OCI-M1 (cell line): ENCODE data around the gene ANXA8.
"Not testable (repeated sequence)": the region's sequence is repeated elsewhere in the genome, so short reads cannot be mapped to it uniquely, and the experiment has no call there.

ENCODE experiments used
- DNase-seq: peaks from one replicate; lab custom pipeline; 2025; lab: John Stamatoyannopoulos, UW

ANXA8 gene

DNA sequence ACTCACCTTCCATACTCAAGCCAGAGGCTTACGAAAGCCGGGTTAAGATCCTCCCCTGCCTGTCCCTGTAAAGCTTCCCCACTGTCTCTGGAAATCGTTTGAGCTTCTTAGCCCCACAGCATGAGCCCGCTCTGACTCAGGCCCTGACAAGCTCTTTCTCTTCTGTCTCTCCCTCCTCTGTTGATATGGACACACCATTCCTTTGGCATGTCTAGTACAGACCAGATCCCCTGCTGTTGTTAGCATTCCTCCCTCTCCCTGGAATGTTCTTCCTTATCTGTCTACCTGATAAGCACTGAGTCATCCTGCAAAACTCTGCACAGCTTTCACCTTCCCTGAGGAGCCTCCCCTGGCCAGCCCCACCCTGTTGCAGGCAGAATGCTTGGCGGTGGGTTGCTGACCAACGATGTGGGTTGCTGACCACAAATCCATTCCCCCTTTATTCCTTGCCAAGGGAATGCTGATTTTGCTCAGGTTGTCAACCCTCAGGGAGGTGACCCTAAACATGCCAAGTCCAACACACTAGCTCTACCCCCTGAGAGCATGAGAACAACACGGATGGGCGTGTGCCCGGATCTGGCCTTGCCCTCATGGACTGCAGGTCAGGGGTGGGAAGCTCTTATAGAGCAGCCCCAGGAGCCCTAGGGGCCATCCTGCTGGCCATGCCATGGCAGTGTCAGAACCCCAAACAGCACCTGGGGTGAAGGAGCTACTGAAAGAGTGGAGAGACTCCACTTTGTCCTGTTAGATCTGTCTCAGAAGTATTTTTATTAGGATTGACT, 21.1 kb downstream of the ANXA8 start:
- DNase-seq = not testable (repeated sequence)

DNA sequence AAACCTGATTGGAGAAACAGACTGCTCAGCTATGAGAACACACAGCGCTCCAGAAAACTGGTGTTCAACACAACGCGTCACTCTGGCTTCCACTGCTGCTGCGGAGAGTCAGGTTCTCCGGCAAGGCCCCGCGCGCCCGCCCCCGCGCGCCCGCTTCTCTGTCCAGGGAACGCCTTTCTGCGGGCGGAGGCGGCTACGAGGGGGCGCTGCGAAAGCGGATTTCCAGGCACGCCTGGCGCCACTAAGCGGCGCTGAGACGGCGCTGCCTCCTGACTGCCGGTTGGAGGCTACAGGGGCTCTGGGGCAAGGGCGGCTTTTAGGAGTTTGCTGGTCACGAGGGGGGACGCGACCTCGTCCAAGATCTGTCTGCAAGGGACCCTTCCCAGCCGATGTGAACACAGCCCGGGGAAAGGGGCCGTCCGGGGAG, 22.6 kb downstream of the ANXA8 start:
- peak; percentile 52 for DNase-seq

DNA sequence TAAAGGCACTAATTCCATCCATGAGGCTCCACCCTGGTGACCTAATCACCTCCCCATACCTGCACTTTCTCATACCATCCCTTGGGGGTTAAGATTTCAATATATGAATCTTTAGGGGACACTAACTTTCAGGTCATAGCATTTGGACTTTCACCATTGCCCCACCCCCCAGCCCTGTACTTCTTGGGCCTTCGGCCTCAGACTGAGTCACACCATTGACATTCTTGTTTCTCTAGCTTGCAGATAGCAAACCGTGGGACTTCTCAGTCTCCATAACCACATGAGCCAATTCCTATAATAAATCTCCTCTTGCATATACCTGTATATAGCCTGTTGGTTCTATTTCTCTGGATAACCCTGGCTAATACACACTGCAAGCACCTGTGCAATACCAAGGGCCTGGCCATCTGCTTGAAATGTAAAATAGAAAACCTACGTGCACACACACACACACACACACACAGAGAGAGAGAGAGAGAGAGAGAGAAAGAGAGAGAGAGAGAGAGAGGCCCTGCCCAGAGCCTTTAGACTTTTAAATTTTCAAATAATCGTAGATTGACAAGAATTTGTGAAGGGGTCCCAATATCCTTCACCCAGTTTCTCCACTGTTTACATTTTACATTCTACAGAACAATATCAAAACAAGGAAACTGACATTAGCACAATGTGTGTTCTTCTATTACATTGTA, 25.3 kb downstream of the ANXA8 start:
- DNase-seq = no peak

DNA sequence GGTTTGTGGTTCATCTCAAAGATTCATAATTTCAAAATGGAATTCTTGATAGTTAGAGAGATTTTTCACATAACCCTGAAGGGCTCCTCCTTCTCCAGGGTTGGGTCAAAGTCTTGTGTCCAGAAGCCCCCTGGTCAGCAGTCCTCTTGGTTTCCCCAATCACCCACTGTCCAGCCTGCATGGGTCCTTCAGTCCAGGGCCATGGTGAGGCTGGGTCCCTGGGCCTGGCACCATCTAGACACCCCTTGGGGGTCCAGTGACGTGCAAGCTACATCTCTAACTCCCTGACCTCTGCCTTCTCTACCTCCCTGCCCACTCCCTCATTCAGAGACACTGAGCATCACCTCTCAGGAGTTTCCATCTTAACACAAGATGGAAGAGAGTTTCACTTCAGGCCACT, 26.1 kb downstream of the ANXA8 start:
- DNase-seq = no peak

DNA sequence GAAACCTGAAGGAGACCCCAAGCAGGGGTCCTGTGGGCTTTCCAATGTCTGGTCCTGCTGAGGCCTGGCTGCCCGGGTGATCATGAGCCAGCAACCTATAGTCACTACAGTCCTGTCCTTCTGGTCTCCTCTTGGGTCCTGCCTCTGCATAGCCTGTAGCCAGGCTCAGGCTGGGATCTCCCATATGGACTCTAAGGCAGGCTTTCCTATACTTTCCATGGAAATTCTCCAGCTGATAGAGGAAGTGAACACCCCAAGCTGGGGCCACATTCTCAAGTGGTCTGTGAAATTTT, 26.4 kb downstream of the ANXA8 start:
- DNase-seq = no peak

DNA sequence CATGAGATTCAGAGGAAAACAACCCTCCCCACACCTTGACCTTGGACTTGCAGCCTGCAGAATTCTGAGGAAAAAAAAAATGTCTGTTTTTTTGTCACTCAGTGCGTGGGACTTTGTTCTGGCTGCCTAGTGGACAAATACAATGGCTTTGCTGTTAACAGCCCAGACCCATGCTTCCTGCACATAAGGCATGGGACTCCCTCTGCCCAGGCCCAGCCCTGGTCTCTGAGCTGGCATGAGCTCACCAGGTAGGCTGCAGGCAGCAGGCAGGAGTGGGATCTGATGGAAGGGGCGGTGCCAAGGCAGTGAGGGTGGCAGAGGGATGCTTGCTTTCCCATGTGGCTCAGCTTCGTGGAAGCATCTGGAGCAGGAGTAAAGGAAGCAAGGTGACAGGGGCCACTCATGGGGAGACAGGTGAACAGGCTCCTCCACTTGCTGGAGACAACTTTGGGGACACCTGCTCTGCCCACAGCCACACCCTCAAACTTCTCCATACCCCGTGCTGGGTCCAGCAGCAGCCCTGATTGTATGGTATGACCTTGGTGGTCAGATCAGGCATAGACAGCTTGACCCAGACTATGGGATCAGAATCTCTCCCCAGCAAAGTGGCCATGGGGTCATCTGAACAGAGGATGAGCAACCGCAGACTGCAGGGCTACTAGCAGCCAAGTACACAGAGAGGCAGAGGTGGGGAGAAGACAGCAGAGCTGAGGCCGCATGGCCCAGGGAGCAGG, 27.0 kb downstream of the ANXA8 start:
- DNase-seq = no peak

DNA sequence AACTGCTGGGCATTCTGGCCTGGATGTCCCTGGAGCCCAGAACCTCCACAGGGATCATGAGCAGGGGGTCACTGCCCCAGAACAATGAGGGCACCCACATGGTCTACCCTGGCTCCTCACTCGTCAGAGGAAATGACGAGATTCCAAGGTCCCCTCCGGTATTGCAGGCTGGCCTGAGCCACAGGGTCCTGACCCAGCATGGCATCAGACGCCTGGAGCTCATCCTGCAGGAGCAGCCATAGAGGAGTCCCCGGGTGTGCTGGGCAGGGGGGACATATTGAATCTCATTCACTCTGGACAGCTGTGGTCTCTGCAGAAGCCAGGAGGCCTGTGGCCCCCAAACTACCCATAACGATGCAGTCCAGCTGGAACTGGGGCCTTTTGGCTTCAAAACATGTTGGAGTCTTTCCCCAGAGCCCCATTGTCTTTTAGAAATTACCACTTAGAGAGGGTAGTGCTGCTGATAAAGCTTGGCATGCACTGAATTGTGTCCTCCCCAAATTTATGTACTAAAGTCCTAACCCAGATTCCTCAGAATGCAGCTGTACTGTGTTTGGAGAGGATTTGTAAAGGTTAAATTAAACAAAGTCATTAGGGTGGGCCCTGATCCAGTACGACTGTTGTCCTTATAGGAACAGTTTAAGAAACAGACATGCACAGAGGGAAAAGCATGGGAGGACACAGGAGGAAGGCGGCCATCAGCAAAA, 27.7 kb downstream of the ANXA8 start:
- no peak for DNase-seq

DNA sequence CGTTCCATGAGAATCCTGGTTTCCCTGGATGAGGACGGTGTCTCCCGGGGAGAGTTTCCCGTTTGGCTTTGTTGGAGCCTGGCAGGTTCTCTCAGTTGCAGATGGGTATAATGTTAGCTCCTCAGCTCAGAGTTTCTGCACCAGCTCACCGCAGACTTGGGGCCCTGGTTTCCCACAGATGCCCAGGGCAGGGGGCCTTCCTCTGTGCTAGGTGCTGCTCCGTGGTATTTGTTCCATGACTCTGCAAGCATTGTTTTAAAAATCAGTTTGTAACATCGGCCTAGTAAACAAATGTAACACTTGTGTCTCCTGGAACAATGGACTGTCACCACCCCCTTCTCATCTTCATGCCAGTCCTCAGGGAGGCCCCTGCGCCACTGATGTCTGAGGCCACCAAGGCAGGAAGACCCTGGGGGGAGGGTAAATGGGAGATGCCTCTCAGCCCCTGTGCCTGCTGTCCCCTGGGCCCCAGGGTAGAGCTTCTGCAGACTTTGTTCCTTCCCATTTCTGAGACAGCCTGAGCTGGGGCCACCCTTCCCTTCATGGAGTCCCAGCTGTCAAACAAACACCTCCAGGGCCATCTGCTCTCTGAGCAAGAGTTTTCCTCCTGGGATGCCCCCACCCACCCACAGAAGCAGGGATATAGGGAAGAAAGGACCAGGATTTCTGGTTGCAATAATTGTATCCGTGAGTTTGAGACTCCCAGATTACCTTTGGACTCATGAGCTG, 28.4 kb downstream of the ANXA8 start:
- DNase-seq = not testable (repeated sequence)

DNA sequence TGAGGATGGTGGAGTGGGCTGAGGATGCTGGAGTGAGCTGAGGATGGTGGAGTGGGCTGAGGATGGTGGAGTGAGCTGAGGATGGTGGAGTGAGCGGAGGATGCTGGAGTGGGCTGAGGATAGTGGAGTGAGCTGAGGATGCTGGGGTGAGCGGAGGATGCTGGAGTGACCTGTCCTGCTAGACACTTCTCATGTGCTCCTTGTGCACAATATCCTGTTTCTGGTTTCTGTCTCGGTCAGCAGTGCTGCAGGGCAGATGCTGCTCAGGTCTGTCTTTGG, 29.2 kb downstream of the ANXA8 start:
- DNase-seq = no peak

DNA sequence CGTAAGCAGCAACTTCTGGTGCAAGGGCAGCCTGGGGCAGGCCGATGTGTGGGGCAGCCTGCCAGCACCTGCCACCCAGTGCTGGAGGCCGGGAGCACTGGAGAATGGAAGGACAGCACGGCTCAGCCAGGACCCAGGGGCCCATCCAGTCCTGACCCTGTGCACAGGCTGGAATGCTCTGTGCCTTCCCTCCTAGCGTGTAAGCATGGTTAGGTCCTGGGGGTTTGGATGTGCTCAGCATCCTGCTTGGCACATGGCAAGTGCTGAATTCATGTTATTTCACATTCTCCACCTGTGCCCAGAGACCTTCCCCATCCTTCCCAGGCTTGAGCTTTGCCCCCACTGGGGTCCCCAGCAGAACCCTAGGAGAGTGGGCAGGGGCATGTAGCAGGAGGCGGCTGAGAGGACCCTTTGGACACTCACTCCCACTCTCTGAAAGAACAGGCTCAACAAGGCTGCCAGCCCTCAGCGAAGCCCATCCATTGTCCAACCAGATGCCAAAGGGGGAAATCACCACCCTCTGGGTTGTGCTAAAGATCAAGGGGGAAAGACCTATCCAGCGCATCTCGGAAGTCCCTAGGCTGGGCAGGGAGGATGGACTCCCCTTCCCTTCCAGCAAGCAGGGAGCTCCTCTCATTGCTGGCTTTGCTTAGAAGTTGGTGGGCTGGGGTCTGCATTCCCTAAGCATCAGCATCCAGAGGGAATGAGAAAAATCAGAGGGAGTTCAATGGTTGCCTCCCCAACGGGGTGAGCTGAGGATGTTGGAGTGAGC, 29.7 kb downstream of the ANXA8 start:
- no peak for DNase-seq

DNA sequence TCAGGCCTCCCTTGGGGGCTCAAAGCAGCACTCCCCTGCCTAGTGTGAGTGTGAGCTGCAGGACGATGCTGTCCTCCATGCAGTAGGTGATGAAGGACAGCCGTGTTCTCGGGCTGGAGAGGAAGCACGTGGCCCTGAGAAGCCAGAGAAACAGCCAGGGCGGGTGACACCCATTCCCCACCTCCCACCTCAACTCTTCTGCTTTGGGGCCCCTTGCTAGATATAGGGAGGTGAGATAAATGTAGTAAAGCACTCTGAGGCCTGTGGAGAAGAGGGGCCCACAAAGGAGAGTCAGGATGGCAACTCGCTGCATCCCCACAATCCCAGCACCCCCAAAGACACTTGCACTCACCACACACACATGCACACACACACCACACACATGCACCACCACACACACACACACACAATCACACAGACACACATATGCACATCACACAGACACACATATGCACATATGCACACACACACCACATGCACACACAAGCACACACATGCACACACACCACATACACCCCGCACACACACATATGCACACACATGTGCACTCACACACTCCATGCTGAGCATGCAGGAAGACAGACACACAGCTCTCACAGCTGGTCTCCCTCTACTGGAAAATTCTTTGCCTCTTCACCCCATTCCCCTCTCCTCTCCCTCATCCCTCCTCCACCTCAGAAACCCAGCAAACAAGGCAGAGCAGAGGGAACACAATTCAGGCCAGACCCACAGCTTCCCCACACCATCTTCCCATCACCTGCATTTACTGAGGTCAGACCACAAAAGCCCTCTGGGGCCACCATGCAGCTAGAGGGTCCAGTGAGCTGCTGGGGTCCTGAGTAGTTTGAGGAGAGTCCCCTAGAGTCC, 30.5 kb downstream of the ANXA8 start:
- no peak for DNase-seq

DNA sequence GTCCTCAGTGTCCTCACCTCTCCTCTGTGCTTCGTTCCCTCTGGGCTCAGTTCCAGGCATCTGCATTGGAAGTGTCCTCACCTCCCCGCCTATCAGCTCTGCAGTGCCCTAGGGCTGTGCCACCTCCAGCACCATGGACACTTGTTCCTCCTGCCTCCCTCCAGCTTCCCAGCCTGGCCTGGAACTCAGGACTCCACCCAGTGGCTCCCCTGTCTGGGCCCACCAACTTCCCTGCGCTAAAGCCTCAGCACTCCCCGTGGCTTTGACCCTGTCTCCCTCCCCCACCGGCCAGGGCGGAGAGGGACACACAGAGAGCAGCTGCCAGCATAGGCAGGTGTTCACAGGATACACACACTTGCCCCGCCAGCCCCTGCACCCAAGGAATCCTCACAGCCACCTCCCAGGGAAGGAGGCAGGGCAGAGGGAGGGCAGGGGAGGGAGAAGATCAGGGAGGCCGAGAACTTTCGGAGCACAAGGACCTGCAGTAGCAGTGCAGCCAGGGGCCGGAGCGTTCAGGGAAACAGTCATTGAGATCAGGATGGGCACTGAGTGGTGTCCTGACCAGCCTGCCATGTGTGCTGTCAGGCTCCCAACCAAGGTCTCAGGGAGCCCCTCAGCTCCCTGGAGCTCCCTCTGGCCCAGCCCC, 31.3 kb downstream of the ANXA8 start:
- DNase-seq = no peak

DNA sequence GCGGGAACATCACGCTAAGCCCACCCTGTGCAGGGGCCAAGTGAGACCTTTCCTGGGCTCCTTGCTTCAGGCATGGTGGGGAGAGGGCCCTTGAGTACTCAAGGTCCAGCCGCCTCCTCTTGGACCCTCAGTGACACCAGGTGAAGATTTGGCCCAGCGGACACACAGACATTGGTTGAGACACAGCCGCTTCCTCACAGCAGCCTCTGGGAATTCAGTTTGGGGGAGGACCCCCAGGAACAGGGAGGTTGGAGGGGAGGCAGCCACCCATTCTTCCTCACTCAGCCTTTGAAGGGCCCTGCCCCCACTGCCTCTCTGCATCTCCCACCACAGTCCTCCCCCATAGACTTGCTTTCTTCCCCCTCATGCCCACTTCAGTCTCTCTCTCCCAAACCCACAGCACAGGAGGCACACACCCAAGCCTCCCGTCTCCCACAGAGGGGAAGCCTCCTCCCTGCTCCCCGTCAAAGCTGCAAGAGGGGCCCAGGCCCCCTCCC, 31.9 kb downstream of the ANXA8 start:
- no peak for DNase-seq

DNA sequence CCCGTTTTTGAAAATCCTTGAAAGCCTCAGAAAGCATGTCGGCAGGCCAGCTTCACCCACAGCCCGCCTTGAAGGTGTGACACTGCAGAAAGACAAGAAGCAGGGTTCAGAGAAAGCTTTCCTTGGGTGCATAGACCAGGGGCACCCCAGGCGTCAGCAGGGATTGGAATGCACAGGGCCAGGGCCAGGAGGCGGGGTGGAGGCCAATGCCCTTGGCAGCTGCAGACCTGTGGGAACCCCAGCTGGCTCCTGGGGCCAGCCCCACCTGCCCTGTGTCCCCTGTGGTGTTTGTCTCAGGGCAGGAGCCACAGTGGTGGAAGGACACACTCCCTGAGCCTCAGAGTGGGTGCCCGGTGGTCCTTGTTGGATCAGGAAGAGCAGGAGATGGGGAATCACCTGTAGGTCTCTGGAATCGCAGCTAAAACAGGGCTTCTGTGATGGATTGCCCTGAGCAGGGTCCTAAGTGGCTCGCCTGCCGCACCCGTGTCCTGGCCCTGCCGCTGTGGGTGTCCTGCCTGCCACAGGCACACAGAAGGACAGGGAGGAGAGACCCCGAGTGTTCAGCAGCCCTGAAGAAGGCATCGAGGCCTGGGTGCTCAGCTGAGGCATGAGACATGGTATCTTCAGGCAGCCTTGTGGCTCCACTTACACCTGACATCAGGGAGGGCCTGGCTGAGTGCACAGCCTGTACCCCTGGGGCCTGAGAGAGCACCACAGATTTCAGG, 32.5 kb downstream of the ANXA8 start:
- no peak for DNase-seq

DNA sequence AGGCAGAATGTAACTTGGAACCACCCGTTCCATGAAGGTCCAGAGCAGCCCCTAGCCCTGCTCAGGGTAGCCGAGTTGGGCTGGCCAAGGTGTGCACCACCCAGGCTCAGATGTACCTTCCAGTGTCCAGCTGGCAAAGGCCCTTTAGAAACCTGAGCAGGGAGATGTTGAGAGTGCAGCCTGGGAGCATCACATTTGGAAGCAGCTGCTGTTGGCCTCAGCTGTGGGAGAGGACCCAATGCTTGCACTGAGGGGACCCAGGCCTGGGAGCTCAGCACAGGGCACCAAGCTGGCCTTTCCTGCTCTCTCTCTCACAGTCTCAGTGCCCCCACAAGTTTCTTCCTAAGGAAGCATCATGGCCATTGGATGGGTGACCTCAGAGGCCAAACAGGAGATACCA, 33.5 kb downstream of the ANXA8 start:
- no peak for DNase-seq

DNA sequence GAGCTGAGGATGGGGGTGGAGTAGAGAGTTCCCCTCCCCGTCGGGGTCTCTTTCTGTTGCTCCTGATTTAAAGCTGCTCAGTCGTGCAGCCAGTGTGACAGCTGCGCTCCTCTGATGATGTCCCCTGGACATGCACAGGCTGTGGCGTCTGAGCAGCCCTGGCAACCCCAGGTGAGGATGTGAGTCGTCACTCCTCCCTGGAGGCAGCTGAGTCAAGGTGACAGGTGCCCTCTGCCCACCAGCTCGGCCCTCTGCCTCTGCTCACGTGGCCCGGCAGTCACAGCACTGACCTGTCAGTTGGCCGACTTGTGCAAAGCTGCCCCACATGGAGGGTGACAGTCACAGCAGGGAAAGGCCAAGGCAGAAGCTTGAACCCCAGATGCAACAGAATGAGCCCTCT, 33.9 kb downstream of the ANXA8 start:
- DNase-seq = no peak

DNA sequence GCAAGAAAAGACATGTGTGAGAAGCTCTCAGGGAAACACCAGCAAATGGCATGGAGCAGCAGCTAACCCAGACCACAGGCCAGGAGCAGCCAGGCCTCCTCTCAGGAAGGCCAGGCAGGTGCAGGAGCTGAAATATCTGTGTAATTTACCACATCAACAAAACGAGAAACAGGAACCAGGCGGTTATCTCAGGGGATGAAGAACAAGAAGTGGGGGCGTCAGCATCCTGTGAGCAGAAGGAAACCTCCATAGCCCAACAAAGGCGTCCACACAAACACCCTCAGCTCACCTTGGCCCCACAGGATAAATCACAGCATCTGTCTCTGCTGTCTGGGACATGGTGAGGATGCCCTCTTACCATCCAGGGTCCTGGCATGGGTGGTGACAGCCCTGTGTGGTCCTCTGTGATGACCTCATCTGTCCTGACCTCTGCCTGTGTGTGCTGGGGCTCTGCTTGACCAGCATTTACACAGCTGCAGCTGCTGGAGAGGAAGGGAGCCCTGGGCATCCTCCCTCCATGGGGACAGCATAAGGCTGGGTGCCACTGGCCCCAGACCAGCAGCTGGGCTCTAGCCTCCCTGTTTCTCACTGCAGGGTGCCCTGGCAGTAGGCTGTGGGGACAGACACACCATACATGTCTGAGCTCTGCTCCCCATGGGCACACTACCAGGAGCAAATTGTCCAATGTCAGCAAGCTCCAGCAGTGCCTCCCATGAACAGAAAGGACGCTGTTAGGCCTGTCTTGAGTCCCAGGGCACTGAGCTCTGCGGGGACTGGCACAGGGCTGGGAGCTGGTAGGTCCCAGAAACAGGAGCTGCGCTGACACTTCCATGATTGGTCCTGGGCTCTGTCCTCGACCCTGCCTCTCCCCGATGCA, 34.6 kb downstream of the ANXA8 start:
- DNase-seq = no peak

DNA sequence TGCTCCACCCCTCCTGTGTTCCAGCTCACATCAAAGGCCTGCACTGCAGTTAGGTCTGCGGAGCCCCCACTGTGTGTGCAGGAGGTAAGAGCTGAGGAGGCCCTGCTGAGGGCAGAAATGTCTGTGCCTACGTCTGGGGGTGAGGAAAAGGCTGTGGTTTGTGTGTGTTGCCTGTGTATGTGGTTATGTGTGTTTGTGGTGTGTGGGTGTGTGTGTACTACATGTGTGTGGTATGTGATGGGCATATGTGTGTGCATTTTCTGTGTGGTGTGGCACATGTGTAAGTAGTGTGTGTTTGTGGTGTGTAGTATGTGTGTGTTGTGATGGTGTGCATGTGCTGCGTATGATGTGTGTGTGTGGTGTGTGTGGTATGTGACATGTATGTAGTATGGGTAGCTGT, 36.2 kb downstream of the ANXA8 start:
- DNase-seq = no peak
